ENCODE measurements around the gene WDR75.
"Not testable (repeated sequence)": the region's sequence is repeated elsewhere in the genome, so short reads cannot be mapped to it uniquely, and the experiment has no call there.

Gene WDR75

GRCh38 chr2:189467593-189467992 lies 26.3 kb downstream of the WDR75 start:
- ATAC-seq (no peak), DNase-seq (ENCODE audit: low spot score in 2 of 2) (no peak)
- H3K27ac Mint-ChIP-seq = no peak overlapping the region
- peaks cover 100% of the 10 kb centered on the region for H3K36me3 Mint-ChIP-seq
- no peak overlapping the region for H3K4me3 Mint-ChIP-seq
- H3K4me1 Mint-ChIP-seq = no peaks in the 10 kb centered on the region
- H3K9me3 Mint-ChIP-seq = no peaks in the 10 kb centered on the region

GRCh38 chr2:189474526-189474925 lies 33.3 kb downstream of the WDR75 start:
- Mint-ChIP-seq H3K36me3 (peaks cover 83% of the 10 kb centered on the region), H3K27ac (peak overlapping the region; percentile 72)
- no peak for ATAC-seq

GRCh38 chr2:189477756-189478155 lies 36.5 kb downstream of the WDR75 start:
- ATAC-seq (no peak), DNase-seq (ENCODE audit: low spot score in 2 of 2) (no peak)
- Mint-ChIP-seq H3K9me3 (no peaks in the 10 kb centered on the region), H3K27ac (no peak overlapping the region), H3K4me1 (no peaks in the 10 kb centered on the region), H3K36me3 (peaks cover 50% of the 10 kb centered on the region), H3K4me3 (no peak overlapping the region)

More at GRCh38 chr2:189474526-189474925, 33.3 kb downstream of the WDR75 start:
- Mint-ChIP-seq H3K4me3 (no peak overlapping the region), H3K4me1 (no peaks in the 10 kb centered on the region), H3K9me3 (no peaks in the 10 kb centered on the region)
- no peak for DNase-seq (ENCODE audit: low spot score in 2 of 2)

- H3K36me3 Mint-ChIP-seq = peaks cover 45% of the 10 kb centered on the region
- not testable (repeated sequence) for H3K4me1 Mint-ChIP-seq; H3K27ac Mint-ChIP-seq; H3K9me3 Mint-ChIP-seq; ATAC-seq; H3K4me3 Mint-ChIP-seq; DNase-seq (ENCODE audit: low spot score in 2 of 2)
Measured at GRCh38 chr2:189478289-189478688, 37.0 kb downstream of the WDR75 start.

GRCh38 chr2:189481071-189481470 lies 39.8 kb downstream of the WDR75 start:
- H3K9me3 Mint-ChIP-seq = no peaks in the 10 kb centered on the region
- no peak for DNase-seq (ENCODE audit: low spot score in 2 of 2)
- H3K36me3 Mint-ChIP-seq = peaks cover 17% of the 10 kb centered on the region
- no peak for ATAC-seq
- H3K27ac Mint-ChIP-seq = no peak overlapping the region
- H3K4me3 Mint-ChIP-seq = no peak overlapping the region
- H3K4me1 Mint-ChIP-seq = no peaks in the 10 kb centered on the region

GRCh38 chr2:189483571-189483970 lies 42.3 kb downstream of the WDR75 start:
- Mint-ChIP-seq H3K36me3 (no peaks in the 10 kb centered on the region), H3K27ac (no peak overlapping the region), H3K4me3 (no peak overlapping the region), H3K4me1 (no peaks in the 10 kb centered on the region), H3K9me3 (no peaks in the 10 kb centered on the region)
- DNase-seq (ENCODE audit: low spot score in 2 of 2) (no peak), ATAC-seq (no peak)

- Mint-ChIP-seq H3K36me3 (no peaks in the 10 kb centered on the region), H3K4me3 (no peak overlapping the region), H3K27ac (no peak overlapping the region), H3K9me3 (no peaks in the 10 kb centered on the region), H3K4me1 (no peaks in the 10 kb centered on the region)
- DNase-seq (ENCODE audit: low spot score in 2 of 2) = no peak
- ATAC-seq = no peak
Measured at GRCh38 chr2:189483980-189484740, 42.9 kb downstream of the WDR75 start.

GRCh38 chr2:189485146-189485545 lies 43.9 kb downstream of the WDR75 start:
- DNase-seq (ENCODE audit: low spot score in 2 of 2) = no peak
- ATAC-seq = no peak
- no peak overlapping the region for H3K4me3 Mint-ChIP-seq
- H3K36me3 Mint-ChIP-seq = no peaks in the 10 kb centered on the region
- no peaks in the 10 kb centered on the region for H3K4me1 Mint-ChIP-seq
- H3K9me3 Mint-ChIP-seq = no peaks in the 10 kb centered on the region
- H3K27ac Mint-ChIP-seq = no peak overlapping the region

- H3K9me3 Mint-ChIP-seq = no peaks in the 10 kb centered on the region
- ATAC-seq (no peak), DNase-seq (ENCODE audit: low spot score in 2 of 2) (no peak)
- H3K4me1 Mint-ChIP-seq = no peaks in the 10 kb centered on the region
- H3K4me3 Mint-ChIP-seq = no peak overlapping the region
- H3K27ac Mint-ChIP-seq = no peak overlapping the region
- H3K36me3 Mint-ChIP-seq = no peaks in the 10 kb centered on the region
Measured at GRCh38 chr2:189486237-189486770, 45.0 kb downstream of the WDR75 start.

- no peak for ATAC-seq
- H3K4me3 Mint-ChIP-seq = no peak overlapping the region
- no peaks in the 10 kb centered on the region for H3K36me3 Mint-ChIP-seq
- H3K9me3 Mint-ChIP-seq = no peaks in the 10 kb centered on the region
- no peak for DNase-seq (ENCODE audit: low spot score in 2 of 2)
- H3K4me1 Mint-ChIP-seq = no peaks in the 10 kb centered on the region
- H3K27ac Mint-ChIP-seq = no peak overlapping the region
Measured at GRCh38 chr2:189487283-189488007, 46.2 kb downstream of the WDR75 start.

GRCh38 chr2:189488008-189488310 lies 46.7 kb downstream of the WDR75 start:
- no peak for ATAC-seq

GRCh38 chr2:189492451-189492850 lies 51.2 kb downstream of the WDR75 start:
- DNase-seq (ENCODE audit: low spot score in 2 of 2) (no peak), ATAC-seq (peak; percentile 8)

More at GRCh38 chr2:189488008-189488310, 46.7 kb downstream of the WDR75 start:
- Mint-ChIP-seq H3K27ac (no peak overlapping the region), H3K36me3 (no peaks in the 10 kb centered on the region), H3K4me3 (no peak overlapping the region), H3K9me3 (no peaks in the 10 kb centered on the region), H3K4me1 (no peaks in the 10 kb centered on the region)
- DNase-seq (ENCODE audit: low spot score in 2 of 2) = no peak

GRCh38 chr2:189498205-189498604 lies 56.9 kb downstream of the WDR75 start:
- DNase-seq (ENCODE audit: low spot score in 2 of 2) = no peak
- H3K9me3 Mint-ChIP-seq = no peaks in the 10 kb centered on the region
- H3K36me3 Mint-ChIP-seq = no peaks in the 10 kb centered on the region
- H3K4me3 Mint-ChIP-seq = no peak overlapping the region
- ATAC-seq = no peak
- no peak overlapping the region for H3K27ac Mint-ChIP-seq
- H3K4me1 Mint-ChIP-seq = no peaks in the 10 kb centered on the region

More at GRCh38 chr2:189492451-189492850, 51.2 kb downstream of the WDR75 start:
- Mint-ChIP-seq H3K4me3 (no peak overlapping the region), H3K27ac (no peak overlapping the region), H3K9me3 (no peaks in the 10 kb centered on the region), H3K36me3 (no peaks in the 10 kb centered on the region), H3K4me1 (no peaks in the 10 kb centered on the region)

- ATAC-seq (no peak), DNase-seq (ENCODE audit: low spot score in 2 of 2) (no peak)
- Mint-ChIP-seq H3K36me3 (no peaks in the 10 kb centered on the region), H3K27ac (no peak overlapping the region), H3K9me3 (no peaks in the 10 kb centered on the region), H3K4me1 (no peaks in the 10 kb centered on the region), H3K4me3 (no peak overlapping the region)
Measured at GRCh38 chr2:189499137-189499536, 57.9 kb downstream of the WDR75 start.

GRCh38 chr2:189500456-189501160 lies 59.3 kb downstream of the WDR75 start:
- Mint-ChIP-seq H3K9me3 (no peaks in the 10 kb centered on the region), H3K4me1 (no peaks in the 10 kb centered on the region), H3K36me3 (no peaks in the 10 kb centered on the region), H3K27ac (no peak overlapping the region), H3K4me3 (no peak overlapping the region)
- ATAC-seq (no peak), DNase-seq (ENCODE audit: low spot score in 2 of 2) (no peak)
